HG03135 (cell line): Measurements from ENCODE around the gene DBN1.

ENCODE experiments used
- ATAC-seq: cut with Tn5 transposase; IDR thresholded peaks from one replicate; pipeline ENCODE4 v1.9.1; 2021; ENCODE audit warnings: mild to moderate bottlenecking, moderate library complexity; ENCODE audit not compliant: unreplicated experiment

The DBN1 gene

GRCh38 chr5:177445917-177446199, 27.6 kb downstream of the DBN1 start:
- no peak for ATAC-seq

- no peak for ATAC-seq
Observed at GRCh38 chr5:177445052-177445916, 28.1 kb downstream of the DBN1 start.

GRCh38 chr5:177444106-177445051, 29.1 kb downstream of the DBN1 start:
- ATAC-seq = no peak

GRCh38 chr5:177443144-177443983, 30.1 kb downstream of the DBN1 start:
- no peak for ATAC-seq

- ATAC-seq = no peak
Observed at GRCh38 chr5:177442066-177442826, 31.2 kb downstream of the DBN1 start.

- no peak for ATAC-seq
Observed at GRCh38 chr5:177440990-177441780, 32.2 kb downstream of the DBN1 start.

- ATAC-seq = no peak
Observed at GRCh38 chr5:177440211-177440989, 33.0 kb downstream of the DBN1 start.

- ATAC-seq = no peak
Observed at GRCh38 chr5:177439518-177440053, 33.8 kb downstream of the DBN1 start.

GRCh38 chr5:177438468-177438867, 35.0 kb downstream of the DBN1 start:
- no peak for ATAC-seq

GRCh38 chr5:177437623-177438022, 35.8 kb downstream of the DBN1 start:
- ATAC-seq = no peak

- ATAC-seq = no peak
Observed at GRCh38 chr5:177435847-177436536, 37.4 kb downstream of the DBN1 start.

- ATAC-seq = no peak
Observed at GRCh38 chr5:177434942-177435738, 38.3 kb downstream of the DBN1 start.

- ATAC-seq = no peak
Observed at GRCh38 chr5:177434437-177434836, 39.0 kb downstream of the DBN1 start.

- no peak for ATAC-seq
Observed at GRCh38 chr5:177433658-177434217, 39.7 kb downstream of the DBN1 start.

- ATAC-seq = no peak
Observed at GRCh38 chr5:177432839-177433657, 40.4 kb downstream of the DBN1 start.
